ENCODE measurements around the gene GINS2. TPM values are rescaled to one million over a fixed set of nuclear protein-coding genes. Genes with fewer than 3 reads are reported as not detected.

GINS2 gene
- total RNA-seq, 1 donor from 2014 or later: 0.25 TPM

DNA sequence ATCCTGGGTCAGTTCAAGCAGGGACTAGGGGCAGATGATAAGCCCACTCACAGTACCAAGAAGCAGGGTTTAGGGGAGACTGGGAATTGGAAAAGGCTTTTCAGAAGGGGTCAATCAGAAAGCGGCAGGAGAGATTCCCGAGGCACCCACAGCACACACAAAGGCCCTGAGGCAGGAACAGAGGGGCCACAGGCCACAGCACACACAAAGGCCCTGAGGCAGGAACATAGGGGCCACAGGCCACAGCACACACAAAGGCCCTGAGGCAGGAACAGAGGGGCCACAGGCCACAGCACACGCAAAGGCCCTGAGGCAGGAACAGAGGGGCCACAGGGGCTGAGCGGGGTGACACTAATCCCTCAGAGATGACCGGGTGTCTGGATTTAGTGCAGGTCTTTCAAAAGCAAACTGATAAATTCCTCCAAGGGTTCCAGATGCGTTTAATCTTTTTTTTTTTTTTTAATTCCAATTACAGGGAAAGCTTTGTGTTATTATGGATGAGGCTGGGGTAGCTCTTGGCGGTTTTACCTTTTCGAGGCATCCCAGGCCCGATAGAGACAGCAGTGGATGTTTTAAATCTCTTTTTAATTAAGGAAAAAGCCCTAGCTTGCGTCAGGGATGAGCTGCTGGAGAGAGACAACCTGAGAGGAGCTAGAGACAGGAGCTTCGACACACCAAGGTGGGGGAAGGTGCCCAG lies 31.0 kb upstream of the GINS2 start:
- no peak overlapping the region for H3K27ac ChIP-seq
- intact Hi-C loops (cut with DNase I): loop anchor here (10.0 kb wide), 2 partner anchors 445 to 605 kb away; partner anchors contain the start of gene CIBAR2

DNA sequence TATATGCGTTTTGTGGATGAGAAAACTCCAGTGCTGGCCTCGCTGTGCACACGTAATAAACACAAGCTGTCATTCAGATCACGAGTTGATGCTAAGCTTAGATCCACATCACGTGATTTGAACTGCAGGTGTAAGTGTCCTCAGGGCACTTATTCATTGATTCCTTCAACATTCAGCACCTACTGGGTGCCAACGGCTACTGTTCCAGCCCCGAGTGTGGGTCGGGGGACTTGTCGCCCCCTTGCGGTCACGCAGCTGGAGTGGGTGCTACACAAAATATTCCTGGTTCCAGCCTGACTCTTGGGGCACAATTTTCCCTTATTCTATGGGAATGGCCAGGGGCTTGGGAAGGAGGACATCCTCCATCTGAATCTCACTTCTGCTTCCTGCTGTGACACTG lies 29.9 kb upstream of the GINS2 start:
- TF ChIP-seq POLR2AphosphoS5 (IDR thresholded peaks at IDR 0.05; ENCODE audit: insufficient read depth in 1 of 2, low read depth in 1 of 2) (no peak), POLR2A (IDR thresholded peaks at IDR 0.05) (no peak)
- TF ChIP-seq, protein P1, sequence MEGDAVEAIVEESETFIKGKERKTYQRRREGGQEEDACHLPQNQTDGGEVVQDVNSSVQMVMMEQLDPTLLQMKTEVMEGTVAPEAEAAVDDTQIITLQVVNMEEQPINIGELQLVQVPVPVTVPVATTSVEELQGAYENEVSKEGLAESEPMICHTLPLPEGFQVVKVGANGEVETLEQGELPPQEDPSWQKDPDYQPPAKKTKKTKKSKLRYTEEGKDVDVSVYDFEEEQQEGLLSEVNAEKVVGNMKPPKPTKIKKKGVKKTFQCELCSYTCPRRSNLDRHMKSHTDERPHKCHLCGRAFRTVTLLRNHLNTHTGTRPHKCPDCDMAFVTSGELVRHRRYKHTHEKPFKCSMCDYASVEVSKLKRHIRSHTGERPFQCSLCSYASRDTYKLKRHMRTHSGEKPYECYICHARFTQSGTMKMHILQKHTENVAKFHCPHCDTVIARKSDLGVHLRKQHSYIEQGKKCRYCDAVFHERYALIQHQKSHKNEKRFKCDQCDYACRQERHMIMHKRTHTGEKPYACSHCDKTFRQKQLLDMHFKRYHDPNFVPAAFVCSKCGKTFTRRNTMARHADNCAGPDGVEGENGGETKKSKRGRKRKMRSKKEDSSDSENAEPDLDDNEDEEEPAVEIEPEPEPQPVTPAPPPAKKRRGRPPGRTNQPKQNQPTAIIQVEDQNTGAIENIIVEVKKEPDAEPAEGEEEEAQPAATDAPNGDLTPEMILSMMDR (IDR thresholded peaks at IDR 0.05): no peak
- intact Hi-C loops (cut with DNase I): loop anchor here (10.0 kb wide), 2 partner anchors 444 to 604 kb away; partner anchors contain the start of gene CIBAR2
- H3K27me3 ChIP-seq: no peaks in the 10 kb centered on the region

More for the DNA sequence above, 31.0 kb upstream of the GINS2 start:
- Histone ChIP-seq H3K9me3 (no peaks in the 10 kb centered on the region), H3K36me3 (no peaks in the 10 kb centered on the region), H3K4me3 (no peak overlapping the region), H3K27me3 (no peaks in the 10 kb centered on the region), H3K4me1 (peaks cover 32% of the 10 kb centered on the region)
- no peak for DNase-seq (ENCODE audit: extremely low spot score in 2 of 2)
- TF ChIP-seq POLR2AphosphoS5 (IDR thresholded peaks at IDR 0.05; ENCODE audit: insufficient read depth in 1 of 2, low read depth in 1 of 2) (no peak), POLR2A (IDR thresholded peaks at IDR 0.05) (no peak)
- TF ChIP-seq, protein P1 (IDR thresholded peaks at IDR 0.05): no peak

DNA sequence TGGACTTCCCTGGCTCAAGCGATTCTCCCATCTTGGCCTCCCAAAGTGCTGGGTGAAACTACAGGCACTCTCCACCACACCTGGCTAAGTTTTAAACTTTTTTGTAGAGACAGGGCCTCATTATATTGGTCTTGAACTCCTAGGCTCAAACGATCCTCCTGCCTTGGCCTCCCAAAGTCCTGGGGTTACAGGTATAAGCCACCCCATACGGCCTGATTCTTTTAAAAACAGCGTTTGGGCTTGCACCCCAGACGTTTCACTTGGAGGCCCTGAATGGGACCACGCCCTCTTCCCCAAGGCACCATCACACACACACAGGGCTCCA lies 29.4 kb upstream of the GINS2 start:
- no peak for DNase-seq (ENCODE audit: extremely low spot score in 2 of 2)
- H3K9me3 ChIP-seq: no peaks in the 10 kb centered on the region
- no peak overlapping the region for H3K27ac ChIP-seq
- no peaks in the 10 kb centered on the region for H3K27me3 ChIP-seq
- intact Hi-C loops (cut with DNase I): loop anchor here (10.0 kb wide), 2 partner anchors 443 to 603 kb away; partner anchors contain the start of gene CIBAR2
- H3K4me1 ChIP-seq: peaks cover 32% of the 10 kb centered on the region
- TF ChIP-seq, protein P1 (IDR thresholded peaks at IDR 0.05): no peak
- TF ChIP-seq POLR2A (IDR thresholded peaks at IDR 0.05) (no peak), POLR2AphosphoS5 (IDR thresholded peaks at IDR 0.05; ENCODE audit: insufficient read depth in 1 of 2, low read depth in 1 of 2) (no peak)
- no peak overlapping the region for H3K4me3 ChIP-seq
- no peaks in the 10 kb centered on the region for H3K36me3 ChIP-seq

More for the DNA sequence above, 29.9 kb upstream of the GINS2 start:
- H3K4me3 ChIP-seq: no peak overlapping the region
- H3K4me1 ChIP-seq: peaks cover 32% of the 10 kb centered on the region
- no peaks in the 10 kb centered on the region for H3K9me3 ChIP-seq
- DNase-seq (ENCODE audit: extremely low spot score in 2 of 2): no peak
- no peak overlapping the region for H3K27ac ChIP-seq
- H3K36me3 ChIP-seq: no peaks in the 10 kb centered on the region

DNA sequence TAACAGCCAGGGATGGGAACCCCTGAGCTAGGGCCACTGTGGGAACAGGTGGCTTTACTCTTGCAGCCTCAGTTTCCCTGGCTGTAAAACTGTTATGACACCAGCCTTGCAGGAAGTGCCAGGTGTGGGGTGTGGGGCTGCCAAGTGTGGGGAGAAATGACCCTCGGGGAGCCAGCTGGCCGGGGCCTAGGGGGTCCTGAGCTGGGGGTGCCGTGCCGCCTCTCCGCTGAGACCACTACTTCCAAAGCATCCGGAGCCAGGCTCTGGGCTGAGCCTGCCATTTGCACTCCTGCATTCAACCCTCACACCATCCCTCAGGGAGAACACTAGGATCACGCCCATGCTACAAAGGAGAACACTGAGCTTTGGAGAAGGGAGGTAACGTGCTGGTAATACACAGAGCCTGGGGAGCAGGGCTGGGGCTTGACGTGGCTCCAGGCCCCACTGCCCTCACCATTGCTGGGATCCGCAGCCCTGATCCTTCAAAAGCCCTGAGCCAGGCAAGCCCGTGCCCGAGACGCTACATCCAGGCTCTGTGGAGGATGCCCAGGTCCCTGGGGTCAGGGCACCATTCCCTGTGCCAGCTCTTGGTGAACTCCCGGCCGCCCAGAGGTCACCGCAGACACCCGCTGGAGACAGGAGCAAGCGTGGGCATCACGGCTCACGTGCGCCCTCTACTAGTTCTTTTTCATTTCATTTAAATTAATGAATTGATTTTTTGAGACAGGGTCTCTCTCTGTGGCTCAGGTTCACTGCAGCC lies 28.8 kb upstream of the GINS2 start:
- intact Hi-C loops (cut with DNase I): loop anchor here (10.0 kb wide), 2 partner anchors 443 to 603 kb away; partner anchors contain the start of gene CIBAR2
- no peaks in the 10 kb centered on the region for H3K36me3 ChIP-seq
- TF ChIP-seq, protein P1 (IDR thresholded peaks at IDR 0.05): peak; percentile 34 to 81 (median 61)
- TF ChIP-seq POLR2AphosphoS5 (IDR thresholded peaks at IDR 0.05; ENCODE audit: insufficient read depth in 1 of 2, low read depth in 1 of 2) (no peak), POLR2A (IDR thresholded peaks at IDR 0.05) (no peak)
- DNase-seq (ENCODE audit: extremely low spot score in 2 of 2): no peak
- H3K9me3 ChIP-seq: no peaks in the 10 kb centered on the region
- H3K27me3 ChIP-seq: no peaks in the 10 kb centered on the region
- peaks cover 32% of the 10 kb centered on the region for H3K4me1 ChIP-seq
- no peak overlapping the region for H3K27ac ChIP-seq
- H3K4me3 ChIP-seq: no peak overlapping the region

Measured in vagina (tissue), 2 donors.